ENCODE data around the gene CIAPIN1. TPM values are rescaled to one million over a fixed set of nuclear protein-coding genes. Genes with fewer than 3 reads are reported as not detected.

The CIAPIN1 gene
- total RNA-seq, 1 experiment from 2014 or later, result 99.9 TPM

- CTCF ChIA-PET, result interaction anchor here (0.6 kb wide), 2 partner anchors 33 to 484 kb away, joined by 3 read pairs; no protein-coding TSS in a partner anchor
- Mint-ChIP-seq H3K4me3 (ENCODE audit: unreplicated experiment) (no peak overlapping the region), H3K27me3 (ENCODE audit: insufficient read depth, unreplicated experiment) (no peaks in the 10 kb centered on the region), H3K9me3 (ENCODE audit: unreplicated experiment) (no peaks in the 10 kb centered on the region), H3K4me1 (ENCODE audit: insufficient read depth, unreplicated experiment) (peaks cover 8% of the 10 kb centered on the region), H3K27ac (ENCODE audit: low read depth, unreplicated experiment) (no peak overlapping the region), H3K36me3 (ENCODE audit: insufficient read depth, unreplicated experiment) (no peaks in the 10 kb centered on the region)
- BruUV-seq (replicated peaks), result no TSS peak
- DNase-seq (ENCODE audit: unreplicated experiment), result no peak
- intact Hi-C loops (cut with micrococcal nuclease), result no loop called here
- no peak for TF ChIP-seq CTCF (IDR thresholded peaks at IDR 0.05; ENCODE audit: unreplicated experiment)
- POLR2A ChIA-PET, result no interaction called here
Measured at GRCh38 chr16:57383276-57384247, 63.6 kb downstream of the CIAPIN1 start.

- no peak for TF ChIP-seq CTCF (IDR thresholded peaks at IDR 0.05; ENCODE audit: unreplicated experiment)
- H3K36me3 Mint-ChIP-seq (ENCODE audit: insufficient read depth, unreplicated experiment), result no peaks in the 10 kb centered on the region
- intact Hi-C loops (cut with micrococcal nuclease), result no loop called here
- H3K27me3 Mint-ChIP-seq (ENCODE audit: insufficient read depth, unreplicated experiment), result no peaks in the 10 kb centered on the region
- H3K4me1 Mint-ChIP-seq (ENCODE audit: insufficient read depth, unreplicated experiment), result peaks cover 9% of the 10 kb centered on the region
- no peaks in the 10 kb centered on the region for H3K9me3 Mint-ChIP-seq (ENCODE audit: unreplicated experiment)
- BruUV-seq (replicated peaks), result no TSS peak
- POLR2A ChIA-PET, result no interaction called here
- no peak overlapping the region for H3K4me3 Mint-ChIP-seq (ENCODE audit: unreplicated experiment)
- no peak for DNase-seq (ENCODE audit: unreplicated experiment)
- CTCF ChIA-PET, result interaction anchor here (0.6 kb wide), 1 partner anchor 485 kb away, joined by 3 read pairs; no protein-coding TSS in a partner anchor
- no peak overlapping the region for H3K27ac Mint-ChIP-seq (ENCODE audit: low read depth, unreplicated experiment)
Measured at GRCh38 chr16:57382535-57383275, 64.5 kb downstream of the CIAPIN1 start.

- CTCF ChIA-PET, result interaction anchor here (0.7 to 0.9 kb wide), 2 partner anchors 37 to 374 kb away, joined by 3 to 4 read pairs; no protein-coding TSS in a partner anchor
Measured at GRCh38 chr16:57381791-57382534, 65.2 kb downstream of the CIAPIN1 start.

More at GRCh38 chr16:57381791-57382534, 65.2 kb downstream of the CIAPIN1 start:
- no peak overlapping the region for H3K4me3 Mint-ChIP-seq (ENCODE audit: unreplicated experiment)
- H3K27ac Mint-ChIP-seq (ENCODE audit: low read depth, unreplicated experiment), result no peak overlapping the region
- intact Hi-C loops (cut with micrococcal nuclease), result no loop called here
- H3K9me3 Mint-ChIP-seq (ENCODE audit: unreplicated experiment), result no peaks in the 10 kb centered on the region
- TF ChIP-seq CTCF (IDR thresholded peaks at IDR 0.05; ENCODE audit: unreplicated experiment), result no peak
- DNase-seq (ENCODE audit: unreplicated experiment), result no peak
- no peaks in the 10 kb centered on the region for H3K36me3 Mint-ChIP-seq (ENCODE audit: insufficient read depth, unreplicated experiment)
- BruUV-seq (replicated peaks), result no TSS peak
- H3K4me1 Mint-ChIP-seq (ENCODE audit: insufficient read depth, unreplicated experiment), result peaks cover 10% of the 10 kb centered on the region
- H3K27me3 Mint-ChIP-seq (ENCODE audit: insufficient read depth, unreplicated experiment), result no peaks in the 10 kb centered on the region
- POLR2A ChIA-PET, result interaction anchor here (0.6 kb wide), 1 partner anchor 65 kb away, joined by 3 read pairs; the partner anchor contains the start of genes CIAPIN1 and COQ9

Data from MCF 10A (cell line).